Loucy (cell line): ENCODE results near the gene LHPP.
A peak's percentile ranks its signal among the peaks of the same experiment; 100 is the strongest.

Experiments used
- H2AFZ ChIP-seq: fragments of 200-600 bp; sonication (generic); 2 replicates; pipeline ENCODE4 v1.6.0; 2016; ENCODE audit warnings: antibody characterized with exemption, mild to moderate bottlenecking, low read length, moderate library complexity
- H3F3A ChIP-seq: fragments of 200-600 bp; 2 replicates; pipeline ENCODE4 v1.6.0; 2016; ENCODE audit warnings: antibody characterized with exemption, low read depth, mild to moderate bottlenecking
- H3K27me3 ChIP-seq: fragments of 200-600 bp; sonication (generic); 2 replicates; pipeline ENCODE4 v1.6.1; 2014; ENCODE audit warnings: low read length, mild to moderate bottlenecking; ENCODE audit not compliant: insufficient read depth, poor library complexity, severe bottlenecking
- H3K36me3 ChIP-seq: fragments of 200-600 bp; sonication (generic); 2 replicates; pipeline ENCODE4 v1.6.1; 2016; ENCODE audit warnings: low read length; ENCODE audit not compliant: insufficient read depth
- H3K4me1 ChIP-seq: fragments of 200-600 bp; sonication (generic); 2 replicates; pipeline ENCODE4 v1.5.1; 2014; ENCODE audit warnings: low read length, mild to moderate bottlenecking; ENCODE audit not compliant: insufficient read depth, poor library complexity, severe bottlenecking
- H3K4me2 ChIP-seq: fragments of 200-600 bp; sonication (generic); 2 replicates; pipeline ENCODE4 v1.6.0; 2014; ENCODE audit warnings: antibody characterized with exemption, low read length, low read depth, mild to moderate bottlenecking; ENCODE audit not compliant: poor library complexity, severe bottlenecking
- H3K4me3 ChIP-seq: fragments of 200-600 bp; sonication (generic); 2 replicates; pipeline ENCODE4 v1.5.1; 2014; ENCODE audit warnings: low read length, mild to moderate bottlenecking, mixed read lengths; ENCODE audit not compliant: poor library complexity, severe bottlenecking
- H3K79me2 ChIP-seq: fragments of 200-600 bp; sonication (generic); 2 replicates; pipeline ENCODE4 v1.6.1; 2014; ENCODE audit warnings: low read length; ENCODE audit not compliant: insufficient read depth
- H3K9ac ChIP-seq: fragments of 200-600 bp; sonication (generic); 2 replicates; pipeline ENCODE4 v1.6.0; 2014; ENCODE audit warnings: mild to moderate bottlenecking, low read depth, low read length, moderate library complexity; ENCODE audit not compliant: poor library complexity, severe bottlenecking
- H3K9me2 ChIP-seq: fragments of 200-600 bp; sonication (generic); replicated peaks from 2 replicates; pipeline ENCODE4 v1.6.1; 2016; ENCODE audit warnings: low read depth, low read length, mixed read lengths
- H3K9me3 ChIP-seq: fragments of 200-600 bp; sonication (generic); 2 replicates; pipeline ENCODE4 v1.6.1; 2014; ENCODE audit warnings: mild to moderate bottlenecking, antibody characterized with exemption, low read length, low read depth; ENCODE audit not compliant: insufficient read depth
- H4K20me1 ChIP-seq: fragments of 200-600 bp; sonication (generic); 2 replicates; pipeline ENCODE4 v1.6.0; 2014; ENCODE audit warnings: antibody characterized with exemption, low read length, mild to moderate bottlenecking; ENCODE audit not compliant: insufficient read depth, poor library complexity, severe bottlenecking
- EZH2phosphoT487 ChIP-seq: fragments of 200-600 bp; IDR thresholded peaks from 2 replicates; pipeline ENCODE4 v1.6.1; 2018; ENCODE audit warnings: antibody characterized with exemption, mild to moderate bottlenecking, moderate library complexity, borderline replicate concordance
- TF ChIP-seq, protein P1 (sequence below): fragments of 200-600 bp; sonication (generic); conservative IDR thresholded peaks from 2 replicates; pipeline ENCODE4 v1.5.1; 2014; ENCODE audit warnings: mild to moderate bottlenecking, antibody characterized with exemption, low read length

Gene LHPP

DNA sequence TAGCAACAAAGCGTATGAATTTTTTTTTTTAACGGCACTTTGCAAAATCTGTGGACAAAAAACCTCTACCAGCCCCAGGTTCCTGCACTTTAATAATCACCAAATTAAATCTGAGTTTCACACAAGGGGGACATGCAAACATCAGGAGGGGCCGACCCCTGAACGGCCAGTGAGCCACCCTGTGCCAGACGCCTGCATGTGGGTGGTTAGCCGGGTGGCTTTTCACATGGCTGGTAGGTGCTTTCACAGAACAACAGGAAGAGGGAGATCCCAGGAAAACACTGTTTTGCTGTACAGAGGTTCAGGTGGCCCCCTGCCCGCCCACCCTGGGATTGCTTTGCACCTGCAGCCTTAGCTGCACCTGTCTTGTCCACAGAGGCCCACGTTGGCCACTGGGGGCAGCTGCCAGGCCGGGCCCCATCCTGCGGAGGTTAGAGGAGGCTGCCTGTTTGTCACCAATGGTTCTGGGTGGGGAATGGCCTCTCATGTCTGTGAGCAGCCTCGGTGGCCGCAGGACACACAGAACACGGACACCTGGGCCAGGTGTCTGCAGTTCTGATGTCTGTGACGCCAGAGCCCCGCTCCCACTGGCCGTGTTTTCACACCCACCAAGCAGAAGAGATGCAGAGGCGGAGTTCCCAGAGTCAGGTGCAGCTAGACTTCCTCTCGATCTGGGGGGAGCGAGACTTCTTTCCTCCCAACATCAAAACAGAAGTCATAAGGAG lies 174.8 kb downstream of the LHPP start:
- peaks cover 51% of the 10 kb centered on the region; the same call in 1 of the 2 replicates for H3K79me2 ChIP-seq

DNA sequence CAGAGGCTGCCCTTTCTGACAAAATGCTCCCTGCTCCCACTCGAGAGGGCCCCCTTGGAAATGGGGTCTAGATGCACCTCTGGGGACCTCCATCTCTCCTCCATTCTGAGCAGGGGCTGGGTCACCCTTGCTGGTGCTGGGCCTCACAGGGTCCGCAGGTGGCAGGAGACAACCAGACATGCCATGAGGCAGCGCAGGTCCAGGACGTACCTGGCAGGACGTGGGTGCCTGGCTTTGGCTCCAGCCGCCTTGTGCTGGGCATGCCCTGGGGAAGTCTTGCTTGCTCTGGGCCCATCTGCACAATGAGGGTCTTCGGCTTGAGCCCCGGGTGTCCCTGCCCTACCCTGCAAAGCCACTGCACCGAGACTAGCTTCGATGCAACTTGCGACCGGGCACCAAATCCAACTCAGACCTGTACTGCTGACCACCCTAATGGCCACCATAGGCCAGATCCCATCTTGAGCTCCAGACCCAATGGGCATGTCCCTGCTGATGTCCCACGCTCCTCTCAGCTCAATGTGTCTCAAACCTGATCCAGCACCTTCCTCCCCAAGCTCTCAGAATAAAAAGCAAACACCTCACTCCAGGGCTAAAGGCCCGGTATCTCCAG lies 175.6 kb downstream of the LHPP start:
- no peaks in the 10 kb centered on the region for H3K9me2 ChIP-seq
- H3K9ac ChIP-seq = no peak overlapping the region
- peaks cover 52% of the 10 kb centered on the region; the same call in 1 of the 2 replicates for H3K79me2 ChIP-seq
- no peak overlapping the region for H2AFZ ChIP-seq
- no peaks in the 10 kb centered on the region for H3K4me1 ChIP-seq
- H3F3A ChIP-seq = no peaks in the 10 kb centered on the region
- no peak overlapping the region for H3K4me3 ChIP-seq
- no peaks in the 10 kb centered on the region for H3K27me3 ChIP-seq
- peaks cover 13% of the 10 kb centered on the region; the same call in 1 of the 2 replicates for H3K36me3 ChIP-seq
- TF ChIP-seq EZH2phosphoT487 = no peak
- TF ChIP-seq, protein P1, sequence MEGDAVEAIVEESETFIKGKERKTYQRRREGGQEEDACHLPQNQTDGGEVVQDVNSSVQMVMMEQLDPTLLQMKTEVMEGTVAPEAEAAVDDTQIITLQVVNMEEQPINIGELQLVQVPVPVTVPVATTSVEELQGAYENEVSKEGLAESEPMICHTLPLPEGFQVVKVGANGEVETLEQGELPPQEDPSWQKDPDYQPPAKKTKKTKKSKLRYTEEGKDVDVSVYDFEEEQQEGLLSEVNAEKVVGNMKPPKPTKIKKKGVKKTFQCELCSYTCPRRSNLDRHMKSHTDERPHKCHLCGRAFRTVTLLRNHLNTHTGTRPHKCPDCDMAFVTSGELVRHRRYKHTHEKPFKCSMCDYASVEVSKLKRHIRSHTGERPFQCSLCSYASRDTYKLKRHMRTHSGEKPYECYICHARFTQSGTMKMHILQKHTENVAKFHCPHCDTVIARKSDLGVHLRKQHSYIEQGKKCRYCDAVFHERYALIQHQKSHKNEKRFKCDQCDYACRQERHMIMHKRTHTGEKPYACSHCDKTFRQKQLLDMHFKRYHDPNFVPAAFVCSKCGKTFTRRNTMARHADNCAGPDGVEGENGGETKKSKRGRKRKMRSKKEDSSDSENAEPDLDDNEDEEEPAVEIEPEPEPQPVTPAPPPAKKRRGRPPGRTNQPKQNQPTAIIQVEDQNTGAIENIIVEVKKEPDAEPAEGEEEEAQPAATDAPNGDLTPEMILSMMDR = no peak
- H3K9me3 ChIP-seq = no peaks in the 10 kb centered on the region
- H3K4me2 ChIP-seq = no peak overlapping the region
- peaks cover 4% of the 10 kb centered on the region for H4K20me1 ChIP-seq

More for the DNA sequence above, 174.8 kb downstream of the LHPP start:
- Histone ChIP-seq H3K9me2 (no peaks in the 10 kb centered on the region), H3K9ac (no peak overlapping the region), H3K9me3 (no peaks in the 10 kb centered on the region), H3K4me3 (no peak overlapping the region), H3K27me3 (no peaks in the 10 kb centered on the region), H3K4me1 (no peaks in the 10 kb centered on the region), H3K4me2 (no peak overlapping the region), H2AFZ (no peak overlapping the region), H4K20me1 (peaks cover 4% of the 10 kb centered on the region), H3K36me3 (peaks cover 9% of the 10 kb centered on the region; the same call in 1 of the 2 replicates), H3F3A (no peaks in the 10 kb centered on the region)
- TF ChIP-seq EZH2phosphoT487 = no peak
- TF ChIP-seq, protein P1 = 0 out of 2 replicates have a peak, but pooled peaks have one; percentile 12

- H4K20me1 ChIP-seq = peaks cover 4% of the 10 kb centered on the region
- TF ChIP-seq EZH2phosphoT487 = no peak
- TF ChIP-seq, protein P1 = no peak
- H3K9ac ChIP-seq = no peak overlapping the region
- no peak overlapping the region for H2AFZ ChIP-seq
- peaks cover 52% of the 10 kb centered on the region; the same call in 1 of the 2 replicates for H3K79me2 ChIP-seq
- no peaks in the 10 kb centered on the region for H3K27me3 ChIP-seq
- H3F3A ChIP-seq = no peaks in the 10 kb centered on the region
- no peak overlapping the region for H3K4me2 ChIP-seq
- no peaks in the 10 kb centered on the region for H3K4me1 ChIP-seq
- H3K9me3 ChIP-seq = no peaks in the 10 kb centered on the region
- no peaks in the 10 kb centered on the region for H3K9me2 ChIP-seq
- no peak overlapping the region for H3K4me3 ChIP-seq
- H3K36me3 ChIP-seq = peaks cover 18% of the 10 kb centered on the region; the same call in 1 of the 2 replicates
Observed at GRCh38 chr10:124637746-124638145, 176.1 kb downstream of the LHPP start.
